ENCODE results near the gene CCDC197.

CCDC197 gene

DNA sequence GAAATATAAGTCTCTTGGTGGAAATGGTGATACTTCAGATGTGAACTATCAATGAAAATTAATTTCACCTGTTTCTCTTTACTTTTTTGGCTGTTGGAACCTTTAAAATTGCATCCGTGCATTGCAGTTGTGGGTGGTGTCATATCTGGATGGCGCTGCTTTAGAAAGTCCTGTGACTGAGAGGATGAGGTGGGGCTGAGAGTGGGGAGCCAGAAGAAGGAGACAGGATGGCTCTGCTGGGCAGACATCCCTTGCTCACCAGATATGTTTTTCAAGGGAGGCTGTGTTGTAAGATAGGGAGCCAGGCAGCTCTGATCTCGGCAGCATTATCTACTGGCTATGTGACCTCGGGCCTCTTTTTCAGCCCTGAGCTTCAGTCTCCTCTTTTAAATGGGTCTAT, 33.4 kb upstream of the CCDC197 start:
- CTCF ChIA-PET: interaction anchor here (0.6 to 2.5 kb wide), 2 partner anchors 10 to 24 kb away, joined by 4 to 25 read pairs; no protein-coding TSS in a partner anchor
- Histone ChIP-seq H3K4me3 (ENCODE audit: low read depth, low read length) (no peak overlapping the region), H3K9me3 (ENCODE audit: control insufficient read depth, insufficient read depth, low read depth, low read length) (no peaks in the 10 kb centered on the region), H3K36me3 (ENCODE audit: control insufficient read depth in 2 of 2, insufficient read depth in 1 of 2, low read length in 2 of 2) (no peaks in the 10 kb centered on the region), H3K27ac (ENCODE audit: extremely low read depth, low read depth, low read length) (no peak overlapping the region), H3K4me1 (ENCODE audit: control insufficient read depth, insufficient read depth, low read length) (peaks cover 10% of the 10 kb centered on the region)
- TF ChIP-seq, protein P1, sequence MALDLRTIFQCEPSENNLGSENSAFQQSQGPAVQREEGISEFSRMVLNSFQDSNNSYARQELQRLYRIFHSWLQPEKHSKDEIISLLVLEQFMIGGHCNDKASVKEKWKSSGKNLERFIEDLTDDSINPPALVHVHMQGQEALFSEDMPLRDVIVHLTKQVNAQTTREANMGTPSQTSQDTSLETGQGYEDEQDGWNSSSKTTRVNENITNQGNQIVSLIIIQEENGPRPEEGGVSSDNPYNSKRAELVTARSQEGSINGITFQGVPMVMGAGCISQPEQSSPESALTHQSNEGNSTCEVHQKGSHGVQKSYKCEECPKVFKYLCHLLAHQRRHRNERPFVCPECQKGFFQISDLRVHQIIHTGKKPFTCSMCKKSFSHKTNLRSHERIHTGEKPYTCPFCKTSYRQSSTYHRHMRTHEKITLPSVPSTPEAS (tag by site-specific recombination; IDR thresholded peaks at IDR 0.05): no peak
- no peak for TF ChIP-seq GLI4 (tag by site-specific recombination; IDR thresholded peaks at IDR 0.05)
- TF ChIP-seq ZNF391 (tag by site-specific recombination; IDR thresholded peaks at IDR 0.05; ENCODE audit: borderline replicate concordance, low read depth): no peak
- TF ChIP-seq GLIS2 (tag by site-specific recombination; IDR thresholded peaks at IDR 0.05): no peak
- TF ChIP-seq, protein P2, sequence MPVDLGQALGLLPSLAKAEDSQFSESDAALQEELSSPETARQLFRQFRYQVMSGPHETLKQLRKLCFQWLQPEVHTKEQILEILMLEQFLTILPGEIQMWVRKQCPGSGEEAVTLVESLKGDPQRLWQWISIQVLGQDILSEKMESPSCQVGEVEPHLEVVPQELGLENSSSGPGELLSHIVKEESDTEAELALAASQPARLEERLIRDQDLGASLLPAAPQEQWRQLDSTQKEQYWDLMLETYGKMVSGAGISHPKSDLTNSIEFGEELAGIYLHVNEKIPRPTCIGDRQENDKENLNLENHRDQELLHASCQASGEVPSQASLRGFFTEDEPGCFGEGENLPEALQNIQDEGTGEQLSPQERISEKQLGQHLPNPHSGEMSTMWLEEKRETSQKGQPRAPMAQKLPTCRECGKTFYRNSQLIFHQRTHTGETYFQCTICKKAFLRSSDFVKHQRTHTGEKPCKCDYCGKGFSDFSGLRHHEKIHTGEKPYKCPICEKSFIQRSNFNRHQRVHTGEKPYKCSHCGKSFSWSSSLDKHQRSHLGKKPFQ (tag by site-specific recombination; IDR thresholded peaks at IDR 0.05): no peak
- no peak for TF ChIP-seq EGR2 (tag by site-specific recombination; IDR thresholded peaks at IDR 0.05; ENCODE audit: low read depth)
- no peak for TF ChIP-seq ZNF214 (tag by site-specific recombination; IDR thresholded peaks at IDR 0.05; ENCODE audit: borderline replicate concordance)
- TF ChIP-seq ZNF335 (tag by site-specific recombination; conservative IDR thresholded peaks at IDR 0.05): no peak
- TF ChIP-seq, protein P3, sequence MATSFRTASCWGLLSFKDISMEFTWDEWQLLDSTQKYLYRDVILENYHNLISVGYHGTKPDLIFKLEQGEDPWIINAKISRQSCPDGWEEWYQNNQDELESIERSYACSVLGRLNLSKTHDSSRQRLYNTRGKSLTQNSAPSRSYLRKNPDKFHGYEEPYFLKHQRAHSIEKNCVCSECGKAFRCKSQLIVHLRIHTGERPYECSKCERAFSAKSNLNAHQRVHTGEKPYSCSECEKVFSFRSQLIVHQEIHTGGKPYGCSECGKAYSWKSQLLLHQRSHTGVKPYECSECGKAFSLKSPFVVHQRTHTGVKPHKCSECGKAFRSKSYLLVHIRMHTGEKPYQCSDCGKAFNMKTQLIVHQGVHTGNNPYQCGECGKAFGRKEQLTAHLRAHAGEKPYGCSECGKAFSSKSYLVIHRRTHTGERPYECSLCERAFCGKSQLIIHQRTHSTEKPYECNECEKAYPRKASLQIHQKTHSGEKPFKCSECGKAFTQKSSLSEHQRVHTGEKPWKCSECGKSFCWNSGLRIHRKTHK (tag by site-specific recombination; IDR thresholded peaks at IDR 0.05): no peak
- POLR2A ChIA-PET: no interaction called here

DNA sequence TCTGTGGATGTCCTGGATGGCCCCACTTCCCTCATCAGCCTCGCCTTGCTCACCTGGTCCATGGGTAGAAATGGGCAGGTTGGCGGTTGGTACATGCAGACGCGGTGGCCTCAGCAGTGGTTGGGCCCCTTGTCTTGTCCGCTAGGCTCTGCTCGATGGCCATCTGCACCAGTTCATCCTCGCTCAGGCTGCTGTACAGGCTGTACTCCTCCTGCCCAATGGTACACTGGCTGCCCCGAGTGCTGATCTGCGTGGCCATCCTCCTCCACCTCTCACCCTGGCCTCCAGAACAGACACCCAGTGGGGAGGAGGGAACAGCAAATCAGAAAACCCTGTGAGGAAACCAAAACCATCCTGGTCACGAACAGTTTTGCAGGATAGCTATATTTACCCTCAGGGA, 32.8 kb upstream of the CCDC197 start:
- POLR2A ChIA-PET: no interaction called here
- CTCF ChIA-PET: interaction anchor here (0.6 to 2.5 kb wide), 2 partner anchors 11 to 24 kb away, joined by 4 to 25 read pairs; no protein-coding TSS in a partner anchor
- H3K27ac ChIP-seq (ENCODE audit: extremely low read depth, low read depth, low read length): no peak overlapping the region
- no peak for TF ChIP-seq ZNF223 (tag by site-specific recombination; IDR thresholded peaks at IDR 0.05)
- no peak for TF ChIP-seq ZNF776 (tag by site-specific recombination; IDR thresholded peaks at IDR 0.05; ENCODE audit: borderline replicate concordance)
- TF ChIP-seq ZNF544 (tag by site-specific recombination; IDR thresholded peaks at IDR 0.05): no peak
- no peak for TF ChIP-seq KLF16 (tag by site-specific recombination; IDR thresholded peaks at IDR 0.05)
- TF ChIP-seq, protein P4, sequence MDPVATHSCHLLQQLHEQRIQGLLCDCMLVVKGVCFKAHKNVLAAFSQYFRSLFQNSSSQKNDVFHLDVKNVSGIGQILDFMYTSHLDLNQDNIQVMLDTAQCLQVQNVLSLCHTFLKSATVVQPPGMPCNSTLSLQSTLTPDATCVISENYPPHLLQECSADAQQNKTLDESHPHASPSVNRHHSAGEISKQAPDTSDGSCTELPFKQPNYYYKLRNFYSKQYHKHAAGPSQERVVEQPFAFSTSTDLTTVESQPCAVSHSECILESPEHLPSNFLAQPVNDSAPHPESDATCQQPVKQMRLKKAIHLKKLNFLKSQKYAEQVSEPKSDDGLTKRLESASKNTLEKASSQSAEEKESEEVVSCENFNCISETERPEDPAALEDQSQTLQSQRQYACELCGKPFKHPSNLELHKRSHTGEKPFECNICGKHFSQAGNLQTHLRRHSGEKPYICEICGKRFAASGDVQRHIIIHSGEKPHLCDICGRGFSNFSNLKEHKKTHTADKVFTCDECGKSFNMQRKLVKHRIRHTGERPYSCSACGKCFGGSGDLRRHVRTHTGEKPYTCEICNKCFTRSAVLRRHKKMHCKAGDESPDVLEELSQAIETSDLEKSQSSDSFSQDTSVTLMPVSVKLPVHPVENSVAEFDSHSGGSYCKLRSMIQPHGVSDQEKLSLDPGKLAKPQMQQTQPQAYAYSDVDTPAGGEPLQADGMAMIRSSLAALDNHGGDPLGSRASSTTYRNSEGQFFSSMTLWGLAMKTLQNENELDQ (tag by site-specific recombination; IDR thresholded peaks at IDR 0.05; ENCODE audit: low read depth): no peak
- TF ChIP-seq ZNF561 (tag by site-specific recombination; IDR thresholded peaks at IDR 0.05; ENCODE audit: borderline replicate concordance): no peak
- no peak for TF ChIP-seq ZNF121 (tag by site-specific recombination; IDR thresholded peaks at IDR 0.05)
- TF ChIP-seq, protein P3 (tag by site-specific recombination; IDR thresholded peaks at IDR 0.05): no peak
- TF ChIP-seq, protein P5, sequence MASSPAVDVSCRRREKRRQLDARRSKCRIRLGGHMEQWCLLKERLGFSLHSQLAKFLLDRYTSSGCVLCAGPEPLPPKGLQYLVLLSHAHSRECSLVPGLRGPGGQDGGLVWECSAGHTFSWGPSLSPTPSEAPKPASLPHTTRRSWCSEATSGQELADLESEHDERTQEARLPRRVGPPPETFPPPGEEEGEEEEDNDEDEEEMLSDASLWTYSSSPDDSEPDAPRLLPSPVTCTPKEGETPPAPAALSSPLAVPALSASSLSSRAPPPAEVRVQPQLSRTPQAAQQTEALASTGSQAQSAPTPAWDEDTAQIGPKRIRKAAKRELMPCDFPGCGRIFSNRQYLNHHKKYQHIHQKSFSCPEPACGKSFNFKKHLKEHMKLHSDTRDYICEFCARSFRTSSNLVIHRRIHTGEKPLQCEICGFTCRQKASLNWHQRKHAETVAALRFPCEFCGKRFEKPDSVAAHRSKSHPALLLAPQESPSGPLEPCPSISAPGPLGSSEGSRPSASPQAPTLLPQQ (tag by site-specific recombination; IDR thresholded peaks at IDR 0.05): no peak
- no peak for TF ChIP-seq YY2 (tag by site-specific recombination; IDR thresholded peaks at IDR 0.05)
- TF ChIP-seq, protein P6, sequence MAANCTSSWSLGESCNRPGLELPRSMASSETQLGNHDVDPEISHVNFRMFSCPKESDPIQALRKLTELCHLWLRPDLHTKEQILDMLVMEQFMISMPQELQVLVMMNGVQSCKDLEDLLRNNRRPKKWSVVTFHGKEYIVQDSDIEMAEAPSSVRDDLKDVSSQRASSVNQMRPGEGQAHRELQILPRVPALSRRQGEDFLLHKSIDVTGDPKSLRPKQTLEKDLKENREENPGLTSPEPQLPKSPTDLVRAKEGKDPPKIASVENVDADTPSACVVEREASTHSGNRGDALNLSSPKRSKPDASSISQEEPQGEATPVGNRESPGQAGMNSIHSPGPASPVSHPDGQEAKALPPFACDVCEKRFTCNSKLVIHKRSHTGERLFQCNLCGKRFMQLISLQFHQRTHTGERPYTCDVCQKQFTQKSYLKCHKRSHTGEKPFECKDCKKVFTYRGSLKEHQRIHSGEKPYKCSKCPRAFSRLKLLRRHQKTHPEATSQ (tag by site-specific recombination; IDR thresholded peaks at IDR 0.05): no peak
- TF ChIP-seq ZNF654 (tag by site-specific recombination; IDR thresholded peaks at IDR 0.05; ENCODE audit: low read depth): no peak
- TF ChIP-seq, protein P7, sequence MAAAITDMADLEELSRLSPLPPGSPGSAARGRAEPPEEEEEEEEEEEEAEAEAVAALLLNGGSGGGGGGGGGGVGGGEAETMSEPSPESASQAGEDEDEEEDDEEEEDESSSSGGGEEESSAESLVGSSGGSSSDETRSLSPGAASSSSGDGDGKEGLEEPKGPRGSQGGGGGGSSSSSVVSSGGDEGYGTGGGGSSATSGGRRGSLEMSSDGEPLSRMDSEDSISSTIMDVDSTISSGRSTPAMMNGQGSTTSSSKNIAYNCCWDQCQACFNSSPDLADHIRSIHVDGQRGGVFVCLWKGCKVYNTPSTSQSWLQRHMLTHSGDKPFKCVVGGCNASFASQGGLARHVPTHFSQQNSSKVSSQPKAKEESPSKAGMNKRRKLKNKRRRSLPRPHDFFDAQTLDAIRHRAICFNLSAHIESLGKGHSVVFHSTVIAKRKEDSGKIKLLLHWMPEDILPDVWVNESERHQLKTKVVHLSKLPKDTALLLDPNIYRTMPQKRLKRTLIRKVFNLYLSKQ (tag by site-specific recombination; IDR thresholded peaks at IDR 0.05; ENCODE audit: borderline replicate concordance): no peak

More for the DNA sequence above, 32.8 kb upstream of the CCDC197 start:
- Histone ChIP-seq H3K36me3 (ENCODE audit: control insufficient read depth in 2 of 2, insufficient read depth in 1 of 2, low read length in 2 of 2) (no peaks in the 10 kb centered on the region), H3K4me3 (ENCODE audit: low read depth, low read length) (no peak overlapping the region), H3K9me3 (ENCODE audit: control insufficient read depth, insufficient read depth, low read depth, low read length) (no peaks in the 10 kb centered on the region), H3K4me1 (ENCODE audit: control insufficient read depth, insufficient read depth, low read length) (peaks cover 8% of the 10 kb centered on the region)
